IMR-90 (cell line): ENCODE data around the gene PDE4B.

Experiments used
- CEBPB ChIP-seq: IDR thresholded peaks from 2 replicates; pipeline ENCODE4 v1.6.1; 2012; ENCODE audit warnings: low read depth, low read length, improper control_type of control experiment
- CTCF ChIP-seq: conservative IDR thresholded peaks from 2 replicates; pipeline ENCODE4 v1.5.1; 2012; ENCODE audit warnings: mild to moderate bottlenecking, low read depth, low read length, improper control_type of control experiment
- FOS ChIP-seq: fragments of 150-350 bp; IDR thresholded peaks from 2 replicates; pipeline ENCODE4 v1.6.1; 2016; ENCODE audit warnings: low read depth, low read length
- MAFK ChIP-seq: IDR thresholded peaks from 2 replicates; pipeline ENCODE4 v1.6.1; 2012; ENCODE audit warnings: low read depth, low read length, improper control_type of control experiment
- MXI1 ChIP-seq: IDR thresholded peaks from 2 replicates; pipeline ENCODE4 v1.6.1; 2012; ENCODE audit warnings: low read depth, mild to moderate bottlenecking, low read length, moderate library complexity, borderline replicate concordance
- NFE2L2 ChIP-seq: fragments of 150-350 bp; IDR thresholded peaks from 2 replicates; pipeline ENCODE4 v1.6.1; 2016; ENCODE audit warnings: low read depth, mild to moderate bottlenecking, low read length
- POLR2A ChIP-seq: IDR thresholded peaks from 2 replicates; pipeline ENCODE4 v1.6.1; 2012; ENCODE audit warnings: mild to moderate bottlenecking, low read depth, low read length
- RAD21 ChIP-seq: IDR thresholded peaks from 2 replicates; pipeline ENCODE4 v1.6.1; 2012; ENCODE audit warnings: low read length, improper control_type of control experiment
- RCOR1 ChIP-seq: IDR thresholded peaks from 2 replicates; pipeline ENCODE4 v1.6.1; 2012; ENCODE audit warnings: mild to moderate bottlenecking, low read length, improper control_type of control experiment; ENCODE audit not compliant: insufficient replicate concordance
- RFX5 ChIP-seq: IDR thresholded peaks from 2 replicates; pipeline ENCODE4 v1.8.0; 2012; ENCODE audit warnings: low read depth, mild to moderate bottlenecking, low read length, moderate library complexity
- SMC3 ChIP-seq: fragments of 150-350 bp; IDR thresholded peaks from 2 replicates; pipeline ENCODE4 v1.6.1; 2016; ENCODE audit warnings: low read depth, mild to moderate bottlenecking, antibody characterized with exemption, low read length, moderate library complexity
- TF ChIP-seq, protein P1 (sequence below): fragments of 150-350 bp; IDR thresholded peaks from 2 replicates; pipeline ENCODE4 v1.6.1; 2016; ENCODE audit warnings: low read depth, mild to moderate bottlenecking, low read length, moderate library complexity, borderline replicate concordance
- TF ChIP-seq, protein P2 (sequence below): fragments of 150-350 bp; IDR thresholded peaks from 2 replicates; pipeline ENCODE4 v1.6.1; 2017; ENCODE audit warnings: mild to moderate bottlenecking, antibody characterized with exemption, low read length, low read depth

DNA sequence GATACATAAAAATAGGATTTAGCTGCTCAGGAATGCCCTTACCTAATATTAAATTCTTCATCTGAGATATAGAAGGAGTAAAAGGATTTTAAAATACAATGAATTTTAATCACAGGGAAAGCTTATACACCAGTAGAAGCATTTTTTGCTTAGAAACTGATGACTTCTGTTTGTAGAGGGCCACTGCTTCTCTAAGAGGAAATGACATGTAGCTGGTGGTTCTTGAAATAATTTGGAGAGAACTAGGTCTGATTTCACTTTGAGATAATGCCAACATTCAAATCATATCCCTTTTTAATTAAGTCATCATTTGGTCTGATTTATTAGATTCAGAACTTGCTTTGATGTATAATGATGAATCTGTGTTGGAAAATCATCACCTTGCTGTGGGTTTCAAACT, 574.7 kb downstream of the PDE4B start:
- TF ChIP-seq CTCF (no peak), SMC3 (no peak), RAD21 (no peak), POLR2A (no peak), NFE2L2 (no peak), FOS (no peak), RFX5 (no peak), MAFK (no peak), RCOR1 (no peak), MXI1 (no peak), CEBPB (no peak)
- TF ChIP-seq, protein P1, sequence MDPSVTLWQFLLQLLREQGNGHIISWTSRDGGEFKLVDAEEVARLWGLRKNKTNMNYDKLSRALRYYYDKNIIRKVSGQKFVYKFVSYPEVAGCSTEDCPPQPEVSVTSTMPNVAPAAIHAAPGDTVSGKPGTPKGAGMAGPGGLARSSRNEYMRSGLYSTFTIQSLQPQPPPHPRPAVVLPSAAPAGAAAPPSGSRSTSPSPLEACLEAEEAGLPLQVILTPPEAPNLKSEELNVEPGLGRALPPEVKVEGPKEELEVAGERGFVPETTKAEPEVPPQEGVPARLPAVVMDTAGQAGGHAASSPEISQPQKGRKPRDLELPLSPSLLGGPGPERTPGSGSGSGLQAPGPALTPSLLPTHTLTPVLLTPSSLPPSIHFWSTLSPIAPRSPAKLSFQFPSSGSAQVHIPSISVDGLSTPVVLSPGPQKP: no peak
- TF ChIP-seq, protein P2, sequence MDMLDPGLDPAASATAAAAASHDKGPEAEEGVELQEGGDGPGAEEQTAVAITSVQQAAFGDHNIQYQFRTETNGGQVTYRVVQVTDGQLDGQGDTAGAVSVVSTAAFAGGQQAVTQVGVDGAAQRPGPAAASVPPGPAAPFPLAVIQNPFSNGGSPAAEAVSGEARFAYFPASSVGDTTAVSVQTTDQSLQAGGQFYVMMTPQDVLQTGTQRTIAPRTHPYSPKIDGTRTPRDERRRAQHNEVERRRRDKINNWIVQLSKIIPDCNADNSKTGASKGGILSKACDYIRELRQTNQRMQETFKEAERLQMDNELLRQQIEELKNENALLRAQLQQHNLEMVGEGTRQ: no peak
